CD4-positive, alpha-beta T cell treated with Interleukin-1 beta for 1 hour (primary cell): Measurements from ENCODE around the gene LCE7A.

Experiments
- DNase-seq, 2 donors: peaks; one replicate each; pipeline ENCODE4 v3.0.0-alpha.2; 2020 to 2022

Gene LCE7A

GRCh38 chr1:152859696-152860095 lies at the start of gene LCE7A:
LCE7A (plus strand) TSS chr1:152859996; CDS start chr1:152860698, 702 bp downstream.
- no peak for DNase-seq

DNA sequence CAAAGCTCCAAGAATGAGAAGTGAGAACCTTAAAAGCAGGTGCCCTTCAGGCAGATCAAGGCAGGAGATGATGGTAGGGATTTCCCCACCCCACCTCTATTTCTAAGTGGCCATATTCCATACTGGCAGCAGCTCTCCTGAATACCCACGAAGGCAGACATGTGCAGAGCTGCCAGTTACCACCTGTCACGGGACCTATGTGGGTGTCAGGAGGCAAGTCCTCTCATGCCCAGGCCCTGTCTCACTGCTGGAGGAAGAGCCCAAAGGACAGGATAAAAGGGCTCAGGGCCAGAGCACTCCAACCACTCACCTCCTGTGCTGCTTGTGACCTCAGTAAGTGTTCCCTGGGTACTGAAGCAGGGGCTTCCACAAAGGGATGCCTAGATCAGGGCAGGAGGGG lies 48.7 kb upstream of the LCE7A start:
- no peak for DNase-seq

- DNase-seq = no peak
Measured at GRCh38 chr1:152811671-152812070, 48.1 kb upstream of the LCE7A start, which contains the start of gene LCE1B. LCE1B (plus strand) TSS chr1:152811971; CDS start chr1:152812447, 476 bp downstream.

DNA sequence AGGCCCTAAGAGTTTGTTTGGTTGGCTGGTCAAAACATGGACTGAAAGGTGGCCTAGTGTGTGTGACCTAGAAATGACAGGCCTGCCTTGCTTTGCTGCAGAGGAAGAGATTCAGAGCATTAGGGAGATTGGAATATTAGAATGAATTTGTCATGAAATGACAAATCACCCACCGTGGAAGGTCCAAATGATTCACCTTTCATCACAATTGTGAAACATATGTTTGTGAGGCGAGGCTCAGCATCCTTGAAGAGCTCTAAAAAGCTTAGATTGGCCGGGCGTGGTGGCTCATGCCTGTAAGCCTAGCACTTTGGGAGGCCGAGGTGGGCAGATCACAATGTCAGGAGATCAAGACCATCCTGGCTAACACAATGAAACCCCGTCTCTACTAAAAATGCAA lies 42.5 kb upstream of the LCE7A start:
- no peak for DNase-seq

DNA sequence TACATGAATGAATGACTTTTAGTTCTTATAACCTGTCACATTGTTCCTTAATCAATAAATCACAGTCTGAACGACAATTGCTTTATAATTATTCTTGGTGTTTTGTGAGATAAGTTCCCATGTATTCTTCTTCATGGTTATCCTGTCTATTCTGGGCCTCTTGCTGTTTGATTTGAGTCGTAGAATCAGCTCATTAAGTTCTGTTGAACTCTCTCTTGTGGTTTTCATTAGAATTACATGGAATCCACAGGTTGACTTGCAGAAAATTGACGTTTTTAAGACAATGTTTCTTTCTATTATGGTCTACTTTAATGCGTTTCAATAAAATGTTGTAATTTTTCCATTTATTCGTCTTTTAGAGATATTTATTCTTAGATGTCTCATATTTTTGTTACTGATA lies 36.5 kb upstream of the LCE7A start:
- no peak for DNase-seq

DNA sequence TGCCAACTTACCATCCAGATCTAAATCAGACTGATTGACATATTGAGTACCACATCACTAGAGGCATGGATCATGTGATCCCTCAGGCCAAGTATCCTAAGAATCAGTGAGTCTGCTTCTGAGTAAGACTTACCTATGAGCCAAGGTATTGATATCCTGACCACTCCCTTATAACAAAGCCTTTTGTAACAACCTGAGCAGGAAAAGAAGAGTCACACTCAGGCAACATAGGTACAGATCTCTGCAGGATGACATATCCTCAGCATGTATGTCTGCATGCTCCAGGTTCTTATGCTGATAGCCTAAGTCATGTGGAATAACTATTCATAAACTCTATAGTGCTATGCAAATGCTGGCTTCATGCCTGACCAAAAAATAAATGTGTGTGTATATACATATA lies 34.8 kb upstream of the LCE7A start:
- no peak for DNase-seq

- DNase-seq = no peak
Measured at GRCh38 chr1:152827173-152827572, 32.6 kb upstream of the LCE7A start, which contains the start of gene LCE1A. LCE1A (plus strand) TSS chr1:152827473; CDS start chr1:152827473, 0 bp downstream.

DNA sequence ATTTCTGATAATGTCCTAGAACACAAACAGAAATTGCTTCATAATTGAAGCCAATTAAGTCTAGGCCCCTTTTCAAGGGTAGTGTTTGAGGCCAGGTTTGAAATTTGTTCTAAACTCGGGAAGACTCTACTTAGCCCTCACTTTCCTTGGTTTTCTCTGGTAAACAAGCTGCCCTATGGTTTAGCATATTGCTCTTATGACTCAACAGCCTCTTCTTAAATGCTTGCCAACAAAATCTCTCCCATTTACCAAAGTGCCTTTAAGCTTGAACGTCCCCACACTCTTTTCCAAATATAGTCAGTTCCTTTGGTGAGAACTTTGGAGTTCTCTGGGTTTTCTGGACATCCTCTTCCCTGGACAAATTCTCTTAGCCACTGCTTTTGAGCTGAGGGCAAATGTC lies 22.9 kb upstream of the LCE7A start:
- DNase-seq = no peak

GRCh38 chr1:152842556-152842955 lies 17.2 kb upstream of the LCE7A start, which contains the start of gene LCE6A:
LCE6A (plus strand) TSS chr1:152842856; CDS start chr1:152843521, 665 bp downstream.
- no peak for DNase-seq

GRCh38 chr1:152855661-152856060 lies 4.1 kb upstream of the LCE7A start:
- DNase-seq = no peak

- no peak for DNase-seq
Measured at GRCh38 chr1:152858062-152858461, 1.7 kb upstream of the LCE7A start.

DNA sequence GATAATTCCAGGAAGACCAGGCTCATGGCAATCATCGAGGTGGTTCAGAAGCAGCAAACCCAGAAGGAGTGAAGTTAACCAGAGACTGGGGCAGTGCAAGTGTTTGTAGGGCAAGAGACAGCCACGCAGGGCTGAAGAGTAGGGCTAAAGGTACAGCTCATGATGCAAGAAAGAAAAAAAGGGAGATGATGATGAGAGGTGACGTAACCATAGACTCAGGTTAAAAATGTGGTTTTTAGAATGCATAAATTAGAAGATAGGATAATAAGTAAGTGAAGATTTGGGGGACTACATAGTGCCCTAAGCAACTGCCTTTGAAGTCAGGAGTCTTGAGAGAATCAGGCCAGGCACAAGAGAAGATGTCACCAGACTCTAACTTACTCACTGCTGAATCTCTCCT lies 333 bp downstream of the LCE7A start:
- DNase-seq = no peak

DNA sequence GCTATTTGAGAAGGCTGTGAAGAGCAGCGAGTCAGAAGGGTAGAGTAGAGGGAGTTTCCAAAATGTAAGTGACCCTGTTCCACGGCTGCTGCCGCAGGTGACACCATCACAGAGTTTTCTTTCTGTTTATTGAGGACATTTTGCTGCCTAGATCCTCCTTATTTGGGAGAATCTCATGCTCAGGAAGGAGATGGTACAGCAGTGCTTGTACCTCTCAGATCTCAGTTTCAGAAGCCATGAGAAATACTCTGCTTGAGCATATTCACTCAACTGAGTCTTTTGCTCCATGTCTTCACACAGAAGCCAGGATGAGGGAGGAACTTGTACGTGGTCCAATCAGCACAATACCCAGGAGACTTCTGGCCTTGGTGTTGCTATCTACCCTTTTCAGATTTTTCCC lies 1.6 kb downstream of the LCE7A start:
- no peak for DNase-seq

GRCh38 chr1:152864443-152864842 lies 4.6 kb downstream of the LCE7A start:
- DNase-seq = no peak

DNA sequence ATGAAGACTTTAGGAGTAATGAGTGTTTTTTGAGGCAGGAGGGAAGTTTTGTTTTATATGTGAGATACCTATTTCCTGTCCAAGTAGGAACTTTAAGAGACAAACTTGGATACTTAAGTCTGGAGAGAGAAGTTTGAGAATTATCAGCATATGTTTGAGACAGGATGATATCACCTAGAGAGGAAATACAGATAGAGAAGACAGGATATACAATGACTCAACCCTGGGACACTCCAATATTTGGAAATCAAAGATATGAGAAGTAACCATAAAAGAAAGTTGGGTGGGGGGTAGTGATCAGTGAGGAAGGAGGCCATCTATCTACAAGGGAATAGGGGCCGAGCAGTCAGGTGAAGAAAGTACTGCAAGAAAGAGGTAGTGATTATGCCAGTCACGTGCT lies 6.5 kb downstream of the LCE7A start:
- no peak for DNase-seq

DNA sequence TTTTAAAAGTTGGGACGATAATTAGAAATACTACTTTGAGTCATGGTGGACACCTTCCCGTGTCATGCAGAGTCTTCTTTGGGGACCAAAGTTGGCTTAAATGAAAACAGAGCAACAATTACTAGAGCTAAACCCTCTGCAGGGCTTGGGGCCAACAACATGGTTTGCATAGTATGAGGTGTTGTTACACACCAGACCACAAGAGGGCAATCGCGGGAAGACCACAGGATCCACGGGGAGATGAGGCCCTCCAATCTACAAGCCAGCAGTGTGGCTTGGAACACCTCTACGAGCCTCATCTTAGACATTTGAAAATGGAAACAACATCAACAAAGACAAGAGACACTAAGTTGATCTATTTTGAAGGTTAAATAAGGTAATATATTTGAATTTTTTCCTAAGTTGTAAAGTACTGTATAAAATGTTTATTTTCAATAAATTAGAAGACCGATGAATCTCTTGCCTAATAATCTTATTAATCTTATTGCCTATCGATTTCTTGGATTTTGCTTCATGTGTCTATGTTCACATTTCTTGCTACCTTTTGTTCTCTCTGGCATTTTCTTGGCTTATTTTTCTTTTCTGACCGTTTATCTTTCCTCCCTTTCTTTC lies 10.1 kb downstream of the LCE7A start:
- DNase-seq = peak; percentile 18 to 48

GRCh38 chr1:152870831-152871730 lies 11.3 kb downstream of the LCE7A start:
- DNase-seq = no peak

DNA sequence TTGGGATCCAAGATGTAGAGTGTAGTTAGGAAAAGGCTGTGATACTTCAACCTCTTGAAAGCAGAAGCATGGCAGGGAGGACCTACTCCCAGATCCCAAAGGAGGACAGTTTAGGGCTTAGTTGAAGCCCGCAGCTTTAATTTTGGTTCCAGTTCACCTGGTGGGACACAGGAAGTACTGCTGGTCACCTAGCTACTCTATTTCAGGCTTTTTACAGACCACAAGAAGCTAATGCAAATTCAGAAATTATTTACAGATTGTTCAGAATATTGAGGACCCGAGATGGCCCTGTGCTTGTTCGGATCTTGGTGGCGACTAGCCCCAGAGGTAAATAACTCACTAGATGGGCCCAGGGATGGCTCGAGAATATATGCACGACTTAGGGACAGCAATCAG lies 11.9 kb downstream of the LCE7A start:
- no peak for DNase-seq

DNA sequence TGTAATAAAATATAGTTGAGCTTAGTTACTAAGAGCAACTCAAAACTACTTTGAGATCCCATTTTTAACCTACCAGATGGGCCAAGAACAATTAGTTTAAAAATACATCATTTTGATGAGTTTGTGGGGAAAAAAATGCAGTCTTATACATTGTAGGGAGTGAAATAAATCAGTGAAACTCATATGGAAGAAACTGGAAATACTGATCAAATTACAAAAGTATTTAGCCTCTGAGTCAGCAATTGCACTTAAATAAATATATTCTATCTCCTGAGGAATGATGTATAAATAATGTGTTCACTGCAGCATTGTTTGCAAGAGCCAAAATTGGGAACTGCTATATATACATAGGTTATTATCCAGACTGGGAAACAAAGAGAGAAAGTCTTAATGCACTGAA lies 13.7 kb downstream of the LCE7A start:
- no peak for DNase-seq

DNA sequence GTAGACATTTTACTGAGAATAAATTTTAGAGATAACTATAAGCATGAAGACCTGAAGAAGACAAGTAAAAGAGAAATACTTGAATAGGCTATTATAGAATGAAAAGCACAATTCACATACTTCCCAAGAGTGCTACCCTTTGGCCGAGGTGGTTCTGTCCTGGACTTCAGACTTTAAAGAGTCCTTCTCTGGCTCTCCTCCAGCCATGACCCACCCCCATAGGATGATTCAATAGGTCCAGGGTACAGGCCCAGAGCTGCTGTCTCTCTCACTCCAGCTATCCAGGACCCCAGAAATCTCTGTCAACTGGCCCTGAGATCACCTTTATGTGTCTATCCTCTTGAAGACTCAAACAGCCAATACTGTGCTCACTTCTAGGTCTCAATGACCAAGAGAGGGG lies 17.0 kb downstream of the LCE7A start:
- DNase-seq = no peak

DNA sequence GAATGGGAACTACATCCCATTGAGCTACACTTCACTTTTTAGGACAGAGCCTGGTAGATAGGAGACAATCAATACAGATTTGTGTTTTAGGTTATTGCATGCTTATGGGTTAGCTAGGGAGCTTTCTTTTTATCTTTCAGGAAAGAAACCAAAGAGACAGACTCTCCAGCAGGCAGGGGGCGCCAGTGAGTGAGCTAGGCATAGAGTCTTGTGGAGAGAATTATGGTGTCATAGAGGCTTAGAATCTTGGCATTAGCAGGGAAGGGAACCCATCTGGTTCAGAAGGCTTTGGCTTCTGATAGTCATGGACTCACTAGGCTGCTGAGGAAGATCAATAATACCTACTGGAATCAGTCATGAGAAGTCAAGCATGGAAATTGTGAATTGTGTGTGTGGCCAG lies 18.2 kb downstream of the LCE7A start, which contains the start of gene SMCP:
Gene SMCP (plus strand): TSS at position 281 of the 400 bp plus-strand sequence. CDS start 6,101 bp downstream, outside the sequence.
- no peak for DNase-seq

GRCh38 chr1:152879559-152880198 lies 19.9 kb downstream of the LCE7A start:
- DNase-seq = no peak

GRCh38 chr1:152880316-152880715 lies 20.5 kb downstream of the LCE7A start:
- DNase-seq = no peak
